Adrenal gland (tissue), 12 donors: ENCODE data around the gene ACOX1. TPM values are rescaled to one million over a fixed set of nuclear protein-coding genes. Genes with fewer than 3 reads are reported as not detected.

Experiments
- DNase-seq, 7 donors: peaks; one replicate each; pipeline ENCODE4 v3.0.0-alpha.2; 2019 to 2020
- H3K27ac ChIP-seq, 5 donors: fragments of 200-600 bp; sonication (generic) in 4 of 5; 1 replicate in 3 of 5; 2 replicates in 2 of 5; pipeline versions ENCODE4 v1.5.1 to v1.8.0; 2016 to 2020; ENCODE audit warnings: mild to moderate bottlenecking in 1 of 5
- H3K27me3 ChIP-seq: fragments of 200-600 bp; 2 replicates; pipeline ENCODE4 v1.8.0; 2021
- H3K36me3 ChIP-seq, 2 donors: fragments of 200-600 bp; replicated peaks in 1 of 2; 1 replicate in 1 of 2; 2 replicates in 1 of 2; pipeline versions ENCODE4 v1.5.1 to v1.8.0; 2018 to 2022
- H3K4me1 ChIP-seq, 2 donors: fragments of 200-600 bp; replicated peaks in 1 of 2; 1 replicate in 1 of 2; 2 replicates in 1 of 2; pipeline versions ENCODE4 v1.5.1 to v1.8.0; 2018 to 2021
- H3K4me3 ChIP-seq, 4 donors: fragments of 200-600 bp; sonication (generic) in 3 of 4; one replicate each; pipeline ENCODE4 v1.5.1; 2016 to 2018
- H3K9me3 ChIP-seq, 3 donors: fragments of 200-600 bp; sonication (generic) in 1 of 3; replicated peaks in 1 of 3; 1 replicate in 2 of 3; 2 replicates in 1 of 3; pipeline versions ENCODE4 v1.5.1 to v1.8.0; 2016 to 2021
- CTCF ChIP-seq, 6 experiments: fragments of 450-650 bp in 4 of 6; fragments of 200-600 bp in 2 of 6; sonication (generic) in 1 of 6; IDR thresholded peaks; 1 replicate in 5 of 6; 2 replicates in 1 of 6; pipeline versions ENCODE4 v1.5.1 to v1.8.0; 2016 to 2021; ENCODE audit warnings: antibody characterized with exemption in 6 of 6, mild to moderate bottlenecking in 2 of 6, moderate library complexity in 1 of 6
- POLR2A ChIP-seq, 2 donors: fragments of 450-650 bp; IDR thresholded peaks; one replicate each; pipeline ENCODE4 v1.6.1; 2017; ENCODE audit warnings: antibody characterized with exemption in 2 of 2, mild to moderate bottlenecking in 2 of 2, moderate library complexity in 1 of 2
- WGBS, 4 donors: extraction: QIAGEN DNeasy Blood & Tissue Kit in 2 of 4; methylation state at CpG; one replicate each; pipeline versions ENCODE4 v1.1.5 to v1.1.7; 2013 to 2017; 5-methylcytosine and 5-hydroxymethylcytosine counted together
- intact Hi-C, 2 donors: fragments of 100-400 bp; cut with DNase I; formaldehyde crosslinking; loops; one replicate each; pipeline versions ENCODE4 v1.14.1 to v1.15.0; 2022 to 2023
- polyA plus RNA-seq, 3 donors: library from polyadenylated mRNA; stranded (reverse); fragments of 200-250 nt in 2 of 3; fragments of 350-450 nt in 1 of 3; fragmentation: Illumina TruSeq in 1 of 3; extraction: RNeasy Lipid Tissue Mini Kit (QIAGEN cat#74804) in 1 of 3; gene quantifications; one replicate each; pipeline ENCODE4 v1.2.3, GENCODE V29; 2013 to 2014
- total RNA-seq, 9 donors: library from RNA; depleted of rRNA in 4 of 9; stranded (reverse); fragments of >200 nt in 4 of 9; fragments of 120-200 nt in 1 of 9; fragmentation: NEBNext Ultra II Directional in 1 of 9; extraction: Animal tissue kit (Norgen Biotek cat#: 25700) in 1 of 9; gene quantifications; one replicate each; pipeline versions ENCODE4 v1.1.0 to v1.2.4, GENCODE V29; 2013 to 2023
- donor health status: healthy with polysubstance abuse.
- donor health status: Bipolar disorder and iron deficiency.
- donor health status: DM: yes; HTN: yes; CAD: no.
- donor health status: DM: no; HTN: no; CAD: no.
- donor health status: DM: no; HTN: no; CAD: no.
- donor health status: DM: yes; HTN: yes; CAD: no.

Gene ACOX1
- total and polyA plus RNA-seq, 12 donors = 28.9 to 109 (median 69.1) TPM

GRCh38 chr17:76004750-76005262, 25.8 kb upstream of the ACOX1 start:
- Histone ChIP-seq H3K27me3 (no peaks in the 10 kb centered on the region), H3K36me3 (no peaks in the 10 kb centered on the region), H3K4me3 (no peak overlapping the region), H3K9me3 (no peaks in the 10 kb centered on the region), H3K4me1 (peaks cover 3 to 11% of the 10 kb centered on the region in 2 donors), H3K27ac (peak overlapping the region in 4 of 5 donors; percentile 6 to 70 (median 56))
- peak in 5 of 7 donors; percentile 43 to 77 (median 47) for DNase-seq
- WGBS, 4 donors = 40 to 73% (median 62%) methylated on average over 2 to 8 of the region's 8 CpGs
- TF ChIP-seq POLR2A (IDR thresholded peaks at IDR 0.05) (no peak), CTCF (IDR thresholded peaks at IDR 0.05) (no peak)
- intact Hi-C loops = loop anchor here (2.0 to 5.0 kb wide), 2 partner anchors 98 kb away; no protein-coding TSS in a partner anchor

GRCh38 chr17:76003915-76004314, 24.9 kb upstream of the ACOX1 start:
- intact Hi-C loops = loop anchor here (2.0 to 5.0 kb wide), 2 partner anchors 97 kb away; no protein-coding TSS in a partner anchor
- H3K4me3 ChIP-seq = no peak overlapping the region
- WGBS, 4 donors = 64 to 75% (median 67%) methylated on average over 6 of the region's 6 CpGs
- H3K9me3 ChIP-seq = no peaks in the 10 kb centered on the region
- no peak for TF ChIP-seq POLR2A (IDR thresholded peaks at IDR 0.05)
- no peak for TF ChIP-seq CTCF (IDR thresholded peaks at IDR 0.05)
- no peaks in the 10 kb centered on the region for H3K36me3 ChIP-seq
- DNase-seq = no peak
- no peak overlapping the region for H3K27ac ChIP-seq
- peaks cover 3 to 11% of the 10 kb centered on the region in 2 donors for H3K4me1 ChIP-seq
- no peaks in the 10 kb centered on the region for H3K27me3 ChIP-seq

GRCh38 chr17:76002100-76002499, 23.1 kb upstream of the ACOX1 start:
- no peak for DNase-seq
- Histone ChIP-seq H3K27me3 (no peaks in the 10 kb centered on the region), H3K4me1 (peaks cover 3 to 11% of the 10 kb centered on the region in 2 donors), H3K27ac (no peak overlapping the region), H3K36me3 (no peaks in the 10 kb centered on the region), H3K9me3 (no peaks in the 10 kb centered on the region), H3K4me3 (no peak overlapping the region)
- TF ChIP-seq CTCF (IDR thresholded peaks at IDR 0.05) (no peak), POLR2A (IDR thresholded peaks at IDR 0.05) (no peak)
- intact Hi-C loops = loop anchor here in 1 of 2 donors (5.0 kb wide), 1 partner anchor 95 kb away; no protein-coding TSS in a partner anchor
- 96 to 97% (median 97%) methylated on average over 9 to 12 of the region's 12 CpGs for WGBS, 4 donors

GRCh38 chr17:76000755-76001521, 22.0 kb upstream of the ACOX1 start, which contains the start of gene CDK3:
Gene CDK3, plus strand, starts transcription at chr17:76000855. Its CDS starts 571 bp downstream, at chr17:76001426.
- Histone ChIP-seq H3K9me3 (no peaks in the 10 kb centered on the region), H3K27ac (no peak within 1 kb of the TSS), H3K27me3 (no peaks in the 10 kb centered on the region), H3K4me1 (peaks cover 3 to 11% of the 10 kb centered on the region in 2 donors), H3K36me3 (no peaks in the 10 kb centered on the region), H3K4me3 (no peak within 1 kb of the TSS)
- intact Hi-C loops = loop anchor here in 1 of 2 donors (5.0 kb wide), 1 partner anchor 94 kb away; no protein-coding TSS in a partner anchor
- no peak for DNase-seq
- TF ChIP-seq POLR2A (IDR thresholded peaks at IDR 0.05) (no peak), CTCF (IDR thresholded peaks at IDR 0.05) (peak in 1 of 6 experiments; percentile 24)
- 79 to 99% (median 90%) methylated on average over 8 to 21 of the region's 21 CpGs for WGBS, 4 donors
